AG09309 (cell line): Measurements from ENCODE around the gene ADM5.

Source experiments
- DNase-seq: peaks from one replicate; pipeline ENCODE4 v3.0.0-alpha.2; 2010; ENCODE audit warnings: low read depth
- H3K4me3 ChIP-seq: 2 replicates; pipeline ENCODE4 v1.5.1; 2011; ENCODE audit warnings: mild to moderate bottlenecking, low read depth, low read length, moderate library complexity; ENCODE audit not compliant: control insufficient read depth
- CTCF ChIP-seq: IDR thresholded peaks from 2 replicates; pipeline ENCODE4 v1.5.1; 2011; ENCODE audit warnings: mild to moderate bottlenecking, low read depth, low read length, inconsistent platforms; ENCODE audit not compliant: insufficient read depth, control insufficient read depth; ENCODE audit errors: missing control alignments

The ADM5 gene

GRCh38 chr19:49685845-49686332, 3.5 kb upstream of the ADM5 start:
- TF ChIP-seq CTCF: no peak
- no peak for DNase-seq
- H3K4me3 ChIP-seq: no peak overlapping the region

- no peak for TF ChIP-seq CTCF
- H3K4me3 ChIP-seq: no peak overlapping the region
- DNase-seq: no peak
Observed at GRCh38 chr19:49686503-49687088, 2.8 kb upstream of the ADM5 start.

GRCh38 chr19:49687150-49687549, 2.2 kb upstream of the ADM5 start:
- no peak for TF ChIP-seq CTCF
- no peak overlapping the region for H3K4me3 ChIP-seq
- no peak for DNase-seq

- DNase-seq: no peak
- no peak for TF ChIP-seq CTCF
- no peak overlapping the region for H3K4me3 ChIP-seq
Observed at GRCh38 chr19:49687566-49688316, 1.7 kb upstream of the ADM5 start.

- DNase-seq: no peak
- TF ChIP-seq CTCF: no peak
- H3K4me3 ChIP-seq: no peak overlapping the region
Observed at GRCh38 chr19:49688531-49689132, 762 bp upstream of the ADM5 start.

- TF ChIP-seq CTCF: no peak
- peak overlapping the region; percentile 61 for H3K4me3 ChIP-seq
- DNase-seq: no peak
Observed at GRCh38 chr19:49690079-49690655, 773 bp downstream of the ADM5 start.
